Fibroblast of peridontal ligament (primary cell): ENCODE results near the gene KIF16B.
A peak's percentile ranks its signal among the peaks of the same experiment; 100 is the strongest.
"Not testable (repeated sequence)": the region's sequence is repeated elsewhere in the genome, so short reads cannot be mapped to it uniquely, and the experiment has no call there.

Source experiments
- DNase-seq: peaks from one replicate; pipeline ENCODE4 v3.0.0-alpha.2; 2010; ENCODE audit errors: extremely low read depth

KIF16B gene, protein sequence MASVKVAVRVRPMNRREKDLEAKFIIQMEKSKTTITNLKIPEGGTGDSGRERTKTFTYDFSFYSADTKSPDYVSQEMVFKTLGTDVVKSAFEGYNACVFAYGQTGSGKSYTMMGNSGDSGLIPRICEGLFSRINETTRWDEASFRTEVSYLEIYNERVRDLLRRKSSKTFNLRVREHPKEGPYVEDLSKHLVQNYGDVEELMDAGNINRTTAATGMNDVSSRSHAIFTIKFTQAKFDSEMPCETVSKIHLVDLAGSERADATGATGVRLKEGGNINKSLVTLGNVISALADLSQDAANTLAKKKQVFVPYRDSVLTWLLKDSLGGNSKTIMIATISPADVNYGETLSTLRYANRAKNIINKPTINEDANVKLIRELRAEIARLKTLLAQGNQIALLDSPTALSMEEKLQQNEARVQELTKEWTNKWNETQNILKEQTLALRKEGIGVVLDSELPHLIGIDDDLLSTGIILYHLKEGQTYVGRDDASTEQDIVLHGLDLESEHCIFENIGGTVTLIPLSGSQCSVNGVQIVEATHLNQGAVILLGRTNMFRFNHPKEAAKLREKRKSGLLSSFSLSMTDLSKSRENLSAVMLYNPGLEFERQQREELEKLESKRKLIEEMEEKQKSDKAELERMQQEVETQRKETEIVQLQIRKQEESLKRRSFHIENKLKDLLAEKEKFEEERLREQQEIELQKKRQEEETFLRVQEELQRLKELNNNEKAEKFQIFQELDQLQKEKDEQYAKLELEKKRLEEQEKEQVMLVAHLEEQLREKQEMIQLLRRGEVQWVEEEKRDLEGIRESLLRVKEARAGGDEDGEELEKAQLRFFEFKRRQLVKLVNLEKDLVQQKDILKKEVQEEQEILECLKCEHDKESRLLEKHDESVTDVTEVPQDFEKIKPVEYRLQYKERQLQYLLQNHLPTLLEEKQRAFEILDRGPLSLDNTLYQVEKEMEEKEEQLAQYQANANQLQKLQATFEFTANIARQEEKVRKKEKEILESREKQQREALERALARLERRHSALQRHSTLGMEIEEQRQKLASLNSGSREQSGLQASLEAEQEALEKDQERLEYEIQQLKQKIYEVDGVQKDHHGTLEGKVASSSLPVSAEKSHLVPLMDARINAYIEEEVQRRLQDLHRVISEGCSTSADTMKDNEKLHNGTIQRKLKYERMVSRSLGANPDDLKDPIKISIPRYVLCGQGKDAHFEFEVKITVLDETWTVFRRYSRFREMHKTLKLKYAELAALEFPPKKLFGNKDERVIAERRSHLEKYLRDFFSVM (N-terminal part only)

DNA sequence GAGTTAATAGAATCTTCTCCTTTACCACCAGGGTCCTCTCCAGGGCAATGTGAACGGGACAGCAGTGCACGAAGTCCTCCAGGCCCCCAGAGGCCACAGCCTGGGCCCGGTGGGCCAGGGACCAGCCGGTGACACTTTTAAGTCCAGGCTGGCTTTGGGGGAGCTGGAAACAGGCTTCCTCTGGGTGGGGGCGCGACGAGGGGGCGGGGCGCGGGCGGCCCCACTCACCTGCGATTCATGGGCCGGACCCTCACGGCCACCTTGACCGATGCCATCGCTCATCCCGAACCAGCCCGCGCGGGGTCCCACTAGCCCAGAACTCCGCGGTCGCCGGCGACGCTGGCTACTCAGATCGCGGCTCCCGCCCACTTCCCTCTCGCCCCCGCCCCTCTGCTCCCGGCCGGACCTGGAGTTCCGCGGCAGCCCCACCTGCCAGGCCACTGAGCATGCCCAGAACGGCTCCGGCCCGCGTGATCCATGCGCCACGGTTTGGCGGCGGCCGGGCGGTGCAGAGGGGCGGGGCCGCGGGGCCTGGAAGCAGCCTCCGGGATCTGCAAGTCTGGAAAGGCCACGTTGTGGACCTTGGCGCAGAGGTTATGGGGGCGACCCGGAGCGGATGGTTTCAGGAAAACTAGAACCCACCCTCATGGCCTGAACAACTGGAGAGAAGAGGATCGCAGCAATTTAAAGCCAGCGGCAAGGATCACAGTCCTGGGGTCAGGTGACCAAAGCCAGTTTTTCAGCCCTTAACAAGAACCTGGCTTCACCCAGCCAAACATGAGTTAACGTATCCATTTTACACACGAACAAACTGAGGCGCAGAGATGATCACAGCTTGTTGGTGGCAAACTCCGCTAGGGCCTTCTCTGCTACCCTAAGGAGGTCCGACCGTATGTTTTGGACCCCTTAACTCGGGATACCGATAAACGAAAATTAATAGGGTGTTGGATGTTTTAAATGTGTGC, at the start of gene KIF16B:
Gene KIF16B, minus strand, starts transcription at position 448 of the 965 bp plus-strand sequence. Its CDS starts 173 bp downstream, at position 275.
- DNase-seq = peak; percentile 77

DNA sequence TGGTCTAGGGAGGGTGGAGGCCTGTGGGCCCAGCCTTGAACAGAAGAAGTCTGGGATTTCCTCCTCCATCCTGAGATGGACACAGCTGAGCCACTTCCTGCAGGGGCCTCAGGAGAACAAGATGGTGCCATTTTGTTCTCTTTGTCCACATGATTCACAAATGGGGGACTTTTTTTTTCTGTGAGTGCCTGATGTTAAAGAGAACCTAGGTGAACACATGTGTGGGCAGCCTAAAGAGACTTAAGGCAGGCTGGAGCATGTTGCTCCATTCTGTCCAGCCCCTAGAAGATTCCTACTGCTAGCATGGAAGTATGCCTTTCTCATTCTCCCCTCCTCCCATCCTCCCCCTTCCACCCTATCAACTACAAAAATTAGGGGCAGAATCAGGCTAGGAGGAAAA, 49.3 kb upstream of the KIF16B start:
- no peak for DNase-seq

DNA sequence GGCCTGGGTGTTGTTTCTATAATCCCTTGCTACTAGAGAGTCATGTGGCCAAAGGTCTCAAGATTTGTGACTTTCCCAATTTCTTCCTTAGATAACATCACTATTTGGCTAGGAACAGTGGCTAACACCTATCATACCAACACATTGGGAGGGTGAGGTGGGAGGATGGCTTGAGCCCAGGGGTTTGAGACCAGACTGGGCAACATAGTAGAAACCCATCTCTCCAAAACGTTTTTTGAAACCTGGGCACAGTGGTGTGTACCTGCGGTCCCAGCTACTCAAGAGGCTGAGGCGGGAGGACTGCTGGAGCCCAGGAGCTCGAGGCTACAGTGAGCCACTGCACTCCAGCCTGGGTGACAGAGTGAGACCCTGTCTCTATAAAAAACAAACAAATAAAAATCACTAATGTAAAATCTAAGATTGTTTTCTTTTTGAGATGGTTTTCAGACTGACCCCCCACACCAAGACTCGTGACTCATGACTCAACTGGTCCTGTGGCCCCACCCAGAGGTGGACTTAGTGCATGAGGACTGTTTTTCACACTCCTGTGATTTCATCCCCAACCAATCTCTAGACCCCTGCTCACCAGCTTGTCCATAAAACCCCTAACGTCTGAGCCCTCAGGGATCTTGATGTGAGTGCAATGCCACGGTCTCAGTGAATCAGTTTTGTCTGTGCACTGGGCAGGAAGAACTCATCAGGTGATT, 48.3 kb upstream of the KIF16B start:
- DNase-seq = no peak

DNA sequence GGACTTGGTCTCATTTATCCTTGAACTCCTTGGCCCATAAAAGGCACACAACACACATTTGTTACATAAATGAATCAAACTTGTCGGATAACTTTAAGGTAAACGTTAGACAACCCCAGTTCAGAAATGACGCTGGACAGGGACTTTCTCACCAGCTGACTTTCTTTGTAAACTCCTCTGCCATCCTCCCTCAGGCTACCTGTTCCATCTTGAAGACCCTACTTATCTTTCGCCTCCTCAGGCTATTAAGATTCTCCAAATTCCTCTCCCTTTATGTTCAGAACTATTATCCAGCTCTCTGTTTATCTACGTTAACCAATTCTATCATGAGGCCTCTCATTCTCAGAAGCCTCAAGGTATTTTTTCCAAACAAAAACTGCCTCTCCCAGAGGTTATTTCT, 47.7 kb upstream of the KIF16B start:
- DNase-seq = no peak

DNA sequence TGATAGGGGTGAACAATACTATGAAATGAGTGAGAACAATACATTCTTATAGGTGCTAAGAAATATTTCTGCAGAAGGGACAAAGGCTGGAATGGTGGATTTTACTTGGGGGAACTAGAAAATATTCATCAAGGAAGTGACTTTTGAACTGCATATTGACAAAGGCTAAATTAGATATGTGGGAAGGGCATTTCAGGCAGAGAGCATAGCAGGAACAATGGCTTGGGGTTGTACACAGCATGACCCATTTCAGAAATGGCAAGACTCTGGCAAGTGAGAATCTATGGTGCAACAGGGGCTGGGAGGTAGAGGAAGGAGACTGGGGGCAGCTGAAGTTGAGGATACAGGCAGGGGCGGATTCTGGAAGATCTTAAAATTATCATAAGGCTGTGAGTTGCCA, 46.7 kb upstream of the KIF16B start:
- no peak for DNase-seq

DNA sequence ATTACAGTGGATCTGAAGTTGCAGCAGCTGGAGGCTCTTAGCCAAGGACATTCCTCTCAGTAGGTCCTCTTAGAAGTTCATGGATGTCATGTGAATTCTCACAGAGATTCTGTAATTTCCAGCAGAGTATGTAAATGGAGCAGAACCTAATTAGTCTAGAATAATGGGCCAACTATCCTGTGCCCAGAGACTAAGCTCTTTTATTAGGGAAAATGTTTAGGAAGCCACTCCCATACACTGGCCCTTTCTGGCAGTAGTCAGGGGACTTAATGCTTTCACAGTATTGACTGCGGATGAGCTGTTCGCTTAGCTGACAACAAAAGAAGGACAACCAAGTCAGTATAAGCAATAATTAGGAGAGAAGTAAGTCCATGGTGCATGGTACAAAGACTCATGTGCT, 43.8 kb upstream of the KIF16B start:
- no peak for DNase-seq

DNA sequence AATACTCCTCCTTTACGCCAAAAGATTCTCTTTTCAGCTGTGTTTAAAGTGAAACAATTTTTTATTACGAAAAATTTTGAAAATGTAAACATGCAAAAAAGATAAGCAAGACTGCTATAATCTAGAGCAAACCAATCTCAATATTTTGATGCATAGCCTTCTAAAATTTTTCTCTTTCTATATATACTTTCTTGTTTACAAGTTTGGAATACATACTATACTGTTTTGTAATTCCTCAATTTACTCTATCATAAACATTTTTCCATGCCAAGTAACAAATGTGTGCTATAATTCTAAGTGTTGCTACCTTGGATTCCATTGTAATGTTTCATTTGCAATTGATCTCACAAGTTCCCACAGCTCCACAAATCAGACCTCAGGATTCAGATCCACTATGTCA, 43.1 kb upstream of the KIF16B start:
- no peak for DNase-seq

DNA sequence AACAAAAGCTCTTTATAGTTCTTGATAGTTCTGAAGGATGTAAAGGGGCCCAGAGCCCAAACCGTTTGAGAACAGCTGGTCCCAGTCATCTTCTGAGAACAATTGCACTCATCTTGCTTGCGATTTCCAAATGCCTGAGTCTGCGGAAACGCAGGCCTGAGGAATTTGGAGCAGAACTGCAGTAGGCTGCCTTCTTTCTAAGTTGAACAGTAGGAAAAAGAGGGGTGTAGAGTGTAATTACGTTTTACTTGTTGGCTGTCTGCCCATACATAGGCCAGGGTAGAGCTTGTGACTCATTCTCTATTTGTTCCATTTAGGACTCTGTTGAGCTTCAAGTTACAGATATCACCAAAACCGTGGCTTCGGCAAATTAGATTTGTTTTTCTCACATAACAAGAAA, 42.0 kb upstream of the KIF16B start:
- peak; percentile 99 for DNase-seq

DNA sequence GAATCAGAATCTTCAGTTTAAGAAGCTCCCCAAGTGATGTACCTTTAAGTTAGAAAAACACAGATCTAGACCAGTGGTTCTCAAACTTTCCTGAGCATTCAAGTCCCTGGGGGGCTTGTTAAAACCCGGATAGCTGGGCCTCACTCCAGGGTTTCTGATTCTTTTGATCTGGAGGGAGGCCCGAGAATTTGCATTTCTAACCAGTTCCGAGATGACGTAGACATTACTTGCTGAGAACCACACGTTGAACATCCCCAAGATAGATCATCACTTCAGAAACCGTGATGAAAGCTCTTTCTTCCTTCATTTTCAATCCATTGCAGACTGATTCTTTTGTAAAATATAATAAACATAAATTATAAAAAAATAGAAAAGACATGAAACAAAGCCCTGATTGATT, 40.7 kb upstream of the KIF16B start:
- DNase-seq = peak; percentile 37

DNA sequence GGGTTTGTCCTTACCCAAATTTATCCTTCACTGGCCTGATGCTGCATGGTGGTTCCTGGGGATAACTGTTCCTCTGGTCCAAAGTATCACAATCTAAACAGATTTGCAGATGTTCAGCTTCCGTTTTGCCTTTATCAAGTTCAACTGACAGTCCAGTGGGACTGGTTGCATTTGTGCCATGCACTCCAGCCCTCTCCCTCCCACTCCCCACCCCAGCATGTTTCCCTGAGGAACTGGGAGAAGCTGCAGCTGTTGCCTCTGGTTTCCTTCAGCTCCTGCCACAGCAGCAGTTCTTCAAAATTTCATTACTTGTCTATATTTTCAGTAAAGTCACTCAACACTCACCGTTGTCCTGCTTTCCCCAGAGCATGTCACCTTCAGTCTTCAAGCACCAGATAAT, 39.5 kb upstream of the KIF16B start:
- no peak for DNase-seq

DNA sequence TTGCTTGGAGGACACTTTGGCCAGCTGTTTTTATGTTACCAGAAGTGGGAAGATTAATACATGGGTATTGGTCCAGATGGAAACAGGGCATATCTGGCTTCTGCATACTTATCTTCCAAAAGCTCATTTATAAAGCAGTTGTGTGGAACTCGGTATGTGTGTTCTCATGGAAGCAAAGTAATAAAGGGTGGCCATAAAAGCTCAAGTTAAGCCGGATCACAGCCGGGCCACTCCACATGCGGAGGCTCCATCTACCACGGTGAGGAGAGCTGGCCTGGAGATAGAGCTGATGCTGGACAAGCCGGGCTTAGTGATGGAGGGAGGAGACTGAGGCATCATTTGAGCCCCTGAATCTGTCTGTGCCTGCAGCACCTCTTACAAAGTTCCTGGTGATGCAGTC, 38.6 kb upstream of the KIF16B start:
- no peak for DNase-seq

DNA sequence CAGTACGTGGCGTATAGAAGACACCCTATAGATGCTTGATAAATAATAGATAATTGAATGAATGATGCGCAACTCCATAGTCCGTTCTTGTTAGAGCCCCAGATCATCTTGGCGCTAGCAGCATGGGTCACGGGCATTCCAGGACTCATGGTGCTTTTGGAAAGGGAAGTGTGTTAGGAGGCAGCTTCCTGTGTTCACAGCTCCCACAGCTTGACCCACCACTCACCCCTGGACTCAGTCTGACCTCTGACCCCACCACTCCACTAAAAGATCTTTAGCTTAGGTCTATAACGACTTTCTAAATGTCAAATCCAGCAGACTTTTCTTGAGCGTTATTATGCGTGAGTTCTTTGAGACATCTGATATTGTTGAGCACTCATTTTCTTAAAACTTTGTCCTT, 35.8 kb upstream of the KIF16B start:
- no peak for DNase-seq

DNA sequence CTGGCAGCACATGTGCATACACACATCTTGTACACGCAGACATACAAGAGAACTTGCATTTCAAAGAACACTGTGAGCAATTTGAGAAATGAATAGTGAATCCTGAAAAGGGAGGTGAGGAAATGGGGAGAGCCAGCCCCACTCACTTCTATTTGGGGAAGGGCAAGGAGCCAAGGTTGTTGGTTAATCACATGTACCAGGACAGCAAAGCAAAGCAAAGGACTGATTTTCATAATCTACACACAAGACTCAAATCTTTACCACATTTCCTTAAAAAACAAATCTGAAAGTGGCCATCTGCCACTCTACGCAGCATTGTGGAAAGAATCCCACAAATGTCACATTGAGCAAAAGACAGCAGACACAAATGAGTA, 35.0 kb upstream of the KIF16B start:
- DNase-seq = peak; percentile 20

DNA sequence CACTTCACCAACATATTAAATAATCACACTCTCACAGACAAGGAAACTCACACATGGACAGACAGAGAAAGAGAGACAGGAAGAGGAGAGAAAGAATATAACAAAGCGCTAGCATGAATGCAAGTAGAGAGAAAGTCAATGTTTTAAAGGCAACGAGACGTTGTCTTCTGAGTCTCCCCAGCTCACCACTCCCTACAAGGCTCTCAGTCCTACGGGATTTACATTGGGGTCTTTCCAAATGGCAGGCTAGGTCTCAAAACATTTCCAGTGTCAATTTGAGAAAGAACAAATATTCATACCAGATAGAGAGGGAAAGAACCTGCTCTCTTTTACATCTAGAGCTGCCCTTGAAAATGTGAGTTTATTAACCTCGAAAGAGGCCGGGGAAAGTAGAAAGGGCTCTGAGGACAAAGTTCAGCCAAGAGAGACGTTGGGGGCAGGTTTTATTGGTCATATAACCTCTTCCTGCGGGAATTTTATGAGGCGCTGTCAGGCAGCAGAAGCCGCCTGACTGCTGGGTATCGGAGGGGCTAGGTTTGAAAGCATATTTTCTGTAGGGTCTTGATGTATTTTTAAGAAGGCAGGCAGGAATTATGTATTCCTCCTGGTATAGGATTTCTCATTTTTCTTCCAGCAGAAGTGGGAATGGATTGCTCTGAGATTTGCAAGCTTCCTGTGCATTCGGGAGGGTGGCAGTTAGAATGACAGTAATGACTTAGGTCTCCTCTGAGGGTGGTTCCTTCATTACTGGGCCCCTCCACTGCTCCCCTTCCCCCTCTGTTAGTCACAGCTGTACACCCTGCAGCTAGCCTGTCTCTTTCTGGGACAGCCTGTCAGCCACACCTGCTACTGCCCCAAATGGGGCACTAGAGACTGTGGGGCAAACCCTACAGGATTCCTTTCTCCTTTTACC, 34.4 kb upstream of the KIF16B start:
- no peak for DNase-seq

DNA sequence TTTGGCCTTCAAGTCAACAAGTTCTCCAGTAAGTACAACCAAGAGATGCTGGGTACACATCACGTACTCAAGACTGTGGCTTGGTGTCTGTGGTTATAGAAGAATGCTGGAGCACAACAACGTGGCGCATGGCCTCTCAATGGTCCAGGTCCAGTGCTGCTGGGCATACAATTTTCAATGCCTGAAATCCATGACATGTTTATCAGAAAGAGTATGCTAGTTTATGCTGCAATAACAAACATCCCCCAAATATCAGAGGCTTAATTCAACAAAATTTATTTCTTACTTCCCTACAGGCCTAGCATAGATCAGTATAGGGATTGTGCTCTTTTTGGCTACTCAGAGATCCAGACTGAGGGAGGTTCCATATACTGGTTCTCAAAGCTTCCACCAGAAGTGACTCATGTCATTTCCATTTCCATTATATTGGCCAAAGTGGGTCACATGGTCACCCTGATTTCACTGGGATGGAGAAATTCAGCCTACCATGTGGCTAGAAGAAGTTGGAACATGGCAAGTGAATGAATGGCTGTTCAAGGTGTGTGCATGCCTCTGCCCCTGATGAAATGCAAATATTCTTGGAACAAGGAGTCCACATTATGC, 33.3 kb upstream of the KIF16B start:
- DNase-seq = no peak

DNA sequence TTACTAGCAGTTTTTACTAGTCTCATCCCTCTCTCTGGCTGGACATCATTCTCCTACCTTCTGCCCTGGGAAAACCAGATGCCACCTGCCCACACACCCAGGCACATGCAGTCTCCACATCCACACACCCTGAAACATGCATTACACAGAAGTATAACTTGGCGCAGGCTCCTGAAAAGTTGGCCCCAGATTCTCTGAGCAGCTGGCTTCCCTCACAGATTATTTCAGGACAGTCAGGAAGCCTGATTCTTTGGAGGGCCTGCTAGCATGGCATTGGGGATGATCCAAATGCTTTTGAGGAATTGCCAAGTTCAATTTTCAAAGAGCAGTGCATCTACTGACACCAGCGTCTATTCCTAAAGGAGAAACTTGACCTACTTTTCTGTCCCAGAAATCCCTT, 27.8 kb upstream of the KIF16B start:
- DNase-seq = no peak

DNA sequence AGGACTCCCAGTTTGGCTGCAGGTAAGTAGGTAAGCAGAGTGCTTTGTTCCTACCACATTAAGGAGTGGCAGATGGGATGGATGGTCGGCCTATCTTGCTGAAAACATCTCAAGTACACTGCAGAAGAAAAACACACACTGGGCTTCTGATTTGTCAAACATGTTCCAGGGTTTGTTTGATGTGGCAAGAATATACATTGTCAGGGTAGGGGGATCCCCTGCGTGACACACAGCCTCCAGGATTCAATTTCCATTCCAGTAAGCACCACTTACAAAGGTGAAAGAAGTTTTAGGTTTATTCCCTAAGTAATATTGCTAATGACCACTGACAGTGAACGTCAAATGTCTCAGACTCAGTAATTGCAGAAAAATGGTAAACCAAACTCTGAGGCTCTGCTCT, 26.0 kb upstream of the KIF16B start:
- no peak for DNase-seq

DNA sequence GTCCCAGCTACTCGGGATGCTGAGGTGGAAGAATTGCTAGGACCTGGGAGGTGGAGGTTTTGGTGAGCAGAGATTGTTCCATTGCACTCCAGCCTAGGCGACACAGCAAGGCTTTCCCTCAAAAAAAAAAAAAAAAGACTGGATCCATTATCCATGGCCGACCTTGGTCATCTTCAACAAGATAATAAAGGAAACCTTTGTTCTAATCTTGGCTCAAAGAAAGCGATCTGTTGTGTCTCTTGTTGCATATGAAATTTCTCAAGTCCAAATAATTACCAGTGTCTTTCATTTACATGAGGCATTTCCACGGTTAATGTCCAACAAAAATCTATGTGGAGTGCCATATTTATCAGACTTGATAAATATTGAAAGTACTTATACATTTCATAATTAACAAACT, 23.7 kb upstream of the KIF16B start:
- no peak for DNase-seq

DNA sequence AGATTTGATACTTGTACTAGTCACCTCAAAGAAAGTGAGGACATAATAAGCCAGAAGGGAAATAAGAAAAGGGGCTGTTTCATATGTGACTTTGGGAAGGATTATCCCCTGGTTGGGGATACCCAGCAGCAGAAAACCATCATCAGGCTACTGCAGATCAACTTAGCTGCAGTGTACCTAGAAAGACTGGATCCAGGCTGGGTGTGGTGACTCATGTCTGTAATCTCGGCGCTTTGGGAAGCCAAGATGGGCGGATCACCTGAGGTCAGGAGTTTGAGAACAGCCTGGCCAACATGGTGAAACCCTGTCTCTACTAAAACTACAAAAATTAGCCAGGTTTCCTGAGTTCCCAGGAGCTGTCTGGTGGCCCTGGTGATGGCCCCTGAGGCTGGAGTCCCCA, 23.2 kb upstream of the KIF16B start:
- not testable (repeated sequence) for DNase-seq
